ENCODE results near the gene MOB3B.
A peak's percentile ranks its signal among the peaks of the same experiment; 100 is the strongest.

MOB3B gene

GRCh38 chr9:27524236-27524635 is 5.4 kb downstream of the MOB3B start, which contains the start of gene IFNK:
Gene IFNK, plus strand, starts transcription at chr9:27524290. Its CDS starts 47 bp downstream, at chr9:27524337.
- TF ChIP-seq ZNF70 (CRISPR knock-in tag; IDR thresholded peaks at IDR 0.05): no peak
- TF ChIP-seq ZFP30 (CRISPR knock-in tag; IDR thresholded peaks at IDR 0.05): no peak
- no peak for ATAC-seq

GRCh38 chr9:27523141-27523540 is 6.5 kb downstream of the MOB3B start:
- TF ChIP-seq POU6F1 (CRISPR knock-in tag; IDR thresholded peaks at IDR 0.05; ENCODE audit: borderline replicate concordance, low read depth) (no peak), GLIS3 (CRISPR knock-in tag; IDR thresholded peaks at IDR 0.05) (no peak), ZNF8 (CRISPR knock-in tag; IDR thresholded peaks at IDR 0.05) (no peak)
- ATAC-seq: no peak

DNA sequence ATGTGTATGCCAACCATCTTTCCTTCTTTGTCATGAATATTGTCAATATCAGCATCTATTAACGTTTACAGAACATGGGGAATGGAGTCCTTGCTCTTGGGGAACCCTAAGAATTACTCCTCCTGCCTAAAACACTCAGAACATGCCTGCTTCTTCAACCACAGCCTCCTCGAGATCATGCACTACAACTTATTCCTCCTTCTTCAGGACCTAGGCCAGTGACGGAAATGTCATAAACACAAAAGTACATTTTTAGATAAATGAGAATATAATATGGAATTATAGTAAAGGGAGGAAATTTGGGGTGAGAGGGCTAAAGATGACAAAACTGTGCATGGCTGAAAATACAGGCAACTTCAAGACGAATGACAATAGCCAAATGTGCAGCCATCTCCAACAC is 8.6 kb downstream of the MOB3B start:
- ATAC-seq: no peak
- TF ChIP-seq ZFP3 (CRISPR knock-in tag; IDR thresholded peaks at IDR 0.05) (no peak), ARNTL (CRISPR knock-in tag; IDR thresholded peaks at IDR 0.05; ENCODE audit: borderline replicate concordance, low read depth) (no peak), POU6F1 (CRISPR knock-in tag; IDR thresholded peaks at IDR 0.05; ENCODE audit: borderline replicate concordance, low read depth) (no peak), TOX (CRISPR knock-in tag; IDR thresholded peaks at IDR 0.05; ENCODE audit: borderline replicate concordance) (no peak), CREB5 (CRISPR knock-in tag; IDR thresholded peaks at IDR 0.05; ENCODE audit: low read depth) (no peak), GLIS3 (CRISPR knock-in tag; IDR thresholded peaks at IDR 0.05) (no peak)

GRCh38 chr9:27519466-27520465 is 9.8 kb downstream of the MOB3B start:
- peak; percentile 85 for ATAC-seq
- TF ChIP-seq ISL1 (CRISPR knock-in tag; IDR thresholded peaks at IDR 0.05) (peak; percentile 28; the same call in 1 of the 2 replicates), TSHZ2 (CRISPR knock-in tag; IDR thresholded peaks at IDR 0.05) (no peak)

GRCh38 chr9:27518809-27519208 is 10.8 kb downstream of the MOB3B start:
- ATAC-seq: no peak
- TF ChIP-seq ZNF70 (CRISPR knock-in tag; IDR thresholded peaks at IDR 0.05): no peak
- no peak for TF ChIP-seq ISL1 (CRISPR knock-in tag; IDR thresholded peaks at IDR 0.05)
- TF ChIP-seq ZNF565 (CRISPR knock-in tag; conservative IDR thresholded peaks at IDR 0.05; ENCODE audit: low read depth): no peak
- TF ChIP-seq TCF4 (CRISPR knock-in tag; IDR thresholded peaks at IDR 0.05; ENCODE audit: borderline replicate concordance): no peak
- TF ChIP-seq SNAI2 (CRISPR knock-in tag; IDR thresholded peaks at IDR 0.05): no peak
- TF ChIP-seq TOX (CRISPR knock-in tag; IDR thresholded peaks at IDR 0.05; ENCODE audit: borderline replicate concordance): no peak
- TF ChIP-seq GLIS3 (CRISPR knock-in tag; IDR thresholded peaks at IDR 0.05): no peak
- TF ChIP-seq OSR1 (CRISPR knock-in tag; IDR thresholded peaks at IDR 0.05): no peak
- TF ChIP-seq TSHZ2 (CRISPR knock-in tag; IDR thresholded peaks at IDR 0.05): no peak
- no peak for TF ChIP-seq CSRNP3 (CRISPR knock-in tag; IDR thresholded peaks at IDR 0.05)

All from SK-N-SH treated with all-trans-retinoic acid at 6 μM for 48 hours (cell line).